ENCODE results near the gene USP12.

Gene USP12

GRCh38 chr13:27047081-27047480 lies 124.5 kb downstream of the USP12 start:
- H3K27me3 ChIP-seq (ENCODE audit: insufficient read depth, poor library complexity, severe bottlenecking) = no peaks in the 10 kb centered on the region
- no peak for TF ChIP-seq REST (IDR thresholded peaks at IDR 0.05; ENCODE audit: insufficient replicate concordance, low read depth)
- no peak for TF ChIP-seq POLR2AphosphoS5 (IDR thresholded peaks at IDR 0.05; ENCODE audit: low read depth)
- no peak for TF ChIP-seq CTCF (IDR thresholded peaks at IDR 0.05; ENCODE audit: insufficient read depth, low read length)
- no peak for TF ChIP-seq GABPA (IDR thresholded peaks at IDR 0.05; ENCODE audit: low read depth)
- H3K4me3 ChIP-seq (replicated peaks; ENCODE audit: insufficient read depth, low read length) = no peak overlapping the region
- H3K27ac ChIP-seq (replicated peaks) = no peak overlapping the region
- no peak for DNase-seq (ENCODE audit: low read depth in 1 of 2, low spot score in 1 of 2)

- TF ChIP-seq CTCF (IDR thresholded peaks at IDR 0.05; ENCODE audit: insufficient read depth, low read length) (no peak), POLR2AphosphoS5 (IDR thresholded peaks at IDR 0.05; ENCODE audit: low read depth) (no peak), GABPA (IDR thresholded peaks at IDR 0.05; ENCODE audit: low read depth) (no peak), REST (IDR thresholded peaks at IDR 0.05; ENCODE audit: insufficient replicate concordance, low read depth) (no peak), SPI1 (IDR thresholded peaks at IDR 0.05; ENCODE audit: borderline replicate concordance, low read depth) (no peak)
- H3K27ac ChIP-seq (replicated peaks) = no peak overlapping the region
- no peaks in the 10 kb centered on the region for H3K27me3 ChIP-seq (ENCODE audit: insufficient read depth, poor library complexity, severe bottlenecking)
- no peak overlapping the region for H3K4me3 ChIP-seq (replicated peaks; ENCODE audit: insufficient read depth, low read length)
- no peak for DNase-seq (ENCODE audit: low read depth in 1 of 2, low spot score in 1 of 2)
These were observed 126.6 kb downstream of the USP12 start for GRCh38 chr13:27044837-27045570.

GRCh38 chr13:27043013-27043412 lies 128.6 kb downstream of the USP12 start:
- TF ChIP-seq REST (IDR thresholded peaks at IDR 0.05; ENCODE audit: insufficient replicate concordance, low read depth) = no peak
- no peak for TF ChIP-seq CTCF (IDR thresholded peaks at IDR 0.05; ENCODE audit: insufficient read depth, low read length)
- TF ChIP-seq SPI1 (IDR thresholded peaks at IDR 0.05; ENCODE audit: borderline replicate concordance, low read depth) = no peak
- TF ChIP-seq GABPA (IDR thresholded peaks at IDR 0.05; ENCODE audit: low read depth) = no peak
- no peak for TF ChIP-seq POLR2AphosphoS5 (IDR thresholded peaks at IDR 0.05; ENCODE audit: low read depth)
- no peak for DNase-seq (ENCODE audit: low read depth in 1 of 2, low spot score in 1 of 2)
- no peak overlapping the region for H3K27ac ChIP-seq (replicated peaks)

More at GRCh38 chr13:27043013-27043412, 128.6 kb downstream of the USP12 start:
- Histone ChIP-seq H3K4me3 (replicated peaks; ENCODE audit: insufficient read depth, low read length) (no peak overlapping the region), H3K27me3 (ENCODE audit: insufficient read depth, poor library complexity, severe bottlenecking) (no peaks in the 10 kb centered on the region)

Measured in HL-60 (cell line).